ENCODE results near the gene DYNLRB1.

Gene DYNLRB1

DNA sequence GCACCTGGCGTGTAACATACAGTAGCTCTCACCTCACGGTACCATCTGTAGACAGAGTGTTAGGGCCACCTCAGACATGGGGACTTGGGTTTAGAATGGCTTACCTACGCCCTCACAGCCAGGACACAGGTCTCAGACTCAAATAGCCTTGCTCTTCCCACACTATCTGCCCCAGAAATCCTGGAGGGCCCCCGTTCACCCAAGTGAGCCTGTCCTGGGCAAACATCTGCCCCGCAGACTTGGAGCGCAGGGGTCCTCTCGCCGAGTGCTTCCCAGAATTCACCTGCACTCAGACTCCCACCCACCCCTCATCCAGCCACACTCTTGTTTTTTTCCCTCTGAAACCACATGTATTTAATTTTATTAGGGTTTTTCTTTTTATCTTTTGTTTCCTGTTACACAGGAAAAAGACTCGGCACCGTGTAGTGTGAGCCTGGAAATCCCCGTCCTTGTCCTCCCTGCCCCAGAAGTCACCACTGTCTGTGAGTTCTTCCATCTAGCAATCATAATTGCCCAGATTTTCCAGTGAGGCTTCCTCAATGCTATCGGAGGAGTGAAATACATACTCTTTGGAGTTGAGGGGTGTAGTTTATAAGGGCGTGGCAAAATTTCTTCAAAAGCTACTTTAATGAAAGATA lies 25.2 kb downstream of the DYNLRB1 start:
- TF ChIP-seq, protein P1, sequence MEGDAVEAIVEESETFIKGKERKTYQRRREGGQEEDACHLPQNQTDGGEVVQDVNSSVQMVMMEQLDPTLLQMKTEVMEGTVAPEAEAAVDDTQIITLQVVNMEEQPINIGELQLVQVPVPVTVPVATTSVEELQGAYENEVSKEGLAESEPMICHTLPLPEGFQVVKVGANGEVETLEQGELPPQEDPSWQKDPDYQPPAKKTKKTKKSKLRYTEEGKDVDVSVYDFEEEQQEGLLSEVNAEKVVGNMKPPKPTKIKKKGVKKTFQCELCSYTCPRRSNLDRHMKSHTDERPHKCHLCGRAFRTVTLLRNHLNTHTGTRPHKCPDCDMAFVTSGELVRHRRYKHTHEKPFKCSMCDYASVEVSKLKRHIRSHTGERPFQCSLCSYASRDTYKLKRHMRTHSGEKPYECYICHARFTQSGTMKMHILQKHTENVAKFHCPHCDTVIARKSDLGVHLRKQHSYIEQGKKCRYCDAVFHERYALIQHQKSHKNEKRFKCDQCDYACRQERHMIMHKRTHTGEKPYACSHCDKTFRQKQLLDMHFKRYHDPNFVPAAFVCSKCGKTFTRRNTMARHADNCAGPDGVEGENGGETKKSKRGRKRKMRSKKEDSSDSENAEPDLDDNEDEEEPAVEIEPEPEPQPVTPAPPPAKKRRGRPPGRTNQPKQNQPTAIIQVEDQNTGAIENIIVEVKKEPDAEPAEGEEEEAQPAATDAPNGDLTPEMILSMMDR (IDR thresholded peaks at IDR 0.05): no peak

DNA sequence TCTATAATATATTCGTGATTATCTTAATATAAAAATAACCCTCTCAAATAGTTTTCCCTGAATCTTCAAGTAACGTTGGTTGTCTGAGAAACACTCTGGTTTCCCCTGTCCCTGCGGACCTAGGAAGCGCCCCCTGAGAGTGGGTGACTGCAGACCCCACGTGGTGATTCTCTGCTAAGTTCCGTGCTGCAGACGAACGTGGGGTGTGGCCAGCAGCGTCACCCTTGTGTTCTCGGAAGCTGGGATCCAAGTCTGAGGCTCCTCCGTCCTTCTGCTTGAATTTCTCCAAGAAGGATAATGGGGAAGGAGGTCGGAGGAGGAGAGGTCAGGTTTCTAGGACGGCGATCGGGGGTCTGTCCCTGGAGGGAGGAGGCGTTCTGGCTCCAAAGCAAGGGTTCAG lies 25.7 kb downstream of the DYNLRB1 start:
- TF ChIP-seq, protein P1 (IDR thresholded peaks at IDR 0.05): no peak

DNA sequence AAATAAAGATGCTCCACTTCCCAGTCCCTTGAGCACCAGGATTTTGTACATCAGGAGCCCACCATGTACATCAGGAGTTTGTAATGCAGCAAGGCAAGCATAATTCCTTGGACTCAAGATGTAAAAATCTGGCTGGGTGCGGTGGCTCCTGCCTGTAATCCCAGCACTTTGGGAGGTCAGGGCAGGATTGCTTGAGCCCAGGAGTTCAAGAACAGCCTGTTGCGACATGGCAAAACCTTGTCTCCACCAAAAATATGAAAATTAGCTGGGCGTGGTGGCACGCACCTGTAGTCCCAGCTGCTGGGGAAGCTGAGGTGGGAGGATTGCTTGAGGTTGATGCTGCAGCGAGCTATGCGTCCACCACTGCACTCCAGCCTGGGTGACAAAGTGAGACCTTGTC lies 26.2 kb downstream of the DYNLRB1 start:
- TF ChIP-seq, protein P1 (IDR thresholded peaks at IDR 0.05): no peak

DNA sequence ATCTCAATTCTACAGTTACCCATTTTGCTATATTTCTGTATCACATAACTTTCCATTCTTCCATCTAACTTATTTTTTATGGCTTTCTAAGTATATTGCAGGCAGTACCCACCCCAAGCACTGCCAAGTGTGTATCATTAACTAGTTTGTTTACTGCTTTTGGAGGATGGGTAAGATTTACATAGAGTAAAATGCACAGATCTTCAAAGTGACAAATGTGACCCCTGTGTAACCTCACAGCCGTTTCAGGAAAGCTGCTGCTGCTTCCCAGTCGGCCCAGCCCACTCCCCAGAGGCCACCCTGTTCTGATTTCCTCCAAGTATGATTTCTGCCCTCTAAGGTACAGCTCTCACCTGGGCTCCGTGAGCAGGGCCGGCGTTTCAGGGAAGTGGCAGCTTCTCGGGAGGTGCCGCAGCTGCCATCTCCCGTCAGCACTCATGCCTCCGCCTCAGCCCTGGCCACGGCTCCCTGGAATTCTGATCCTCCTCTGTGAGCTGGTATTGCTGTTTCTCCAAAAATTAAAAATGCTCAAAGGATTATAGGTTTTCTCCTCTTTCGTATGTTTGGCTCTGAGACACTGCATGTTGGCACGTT lies 27.3 kb downstream of the DYNLRB1 start:
- TF ChIP-seq, protein P1 (IDR thresholded peaks at IDR 0.05): no peak

DNA sequence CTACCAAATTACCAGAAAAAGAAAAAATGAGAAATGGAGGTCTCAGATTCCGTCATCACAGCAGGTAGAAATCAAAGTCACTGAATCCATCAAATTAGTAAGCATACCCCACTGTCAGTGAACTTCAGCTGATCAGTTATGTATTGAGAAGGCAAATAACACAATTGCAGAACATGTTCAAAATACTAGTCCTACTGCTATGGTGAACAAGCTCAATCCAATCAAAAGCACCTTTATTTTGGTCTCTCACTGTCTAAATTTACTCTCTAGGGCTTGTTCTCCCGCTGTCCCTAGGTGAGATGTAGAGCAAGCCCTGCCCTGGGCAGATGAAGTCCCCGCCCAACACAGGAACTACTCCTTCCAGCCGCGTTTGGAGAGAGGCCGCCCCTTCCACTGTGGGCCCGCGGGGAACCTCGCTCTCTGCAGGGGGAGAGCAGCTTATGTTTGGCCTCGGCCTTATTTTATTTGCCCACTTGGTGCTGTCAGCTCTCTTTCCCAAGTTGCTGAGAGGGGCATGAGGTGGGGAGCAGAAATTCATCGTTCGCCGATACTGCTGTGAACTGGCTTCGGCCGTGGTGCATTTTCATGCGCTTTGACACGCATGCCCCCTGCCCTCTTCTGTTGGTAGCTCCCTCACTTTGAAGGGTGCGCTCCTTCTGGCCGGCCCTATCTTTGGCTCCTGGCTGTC lies 28.0 kb downstream of the DYNLRB1 start:
- TF ChIP-seq, protein P1 (IDR thresholded peaks at IDR 0.05): no peak

DNA sequence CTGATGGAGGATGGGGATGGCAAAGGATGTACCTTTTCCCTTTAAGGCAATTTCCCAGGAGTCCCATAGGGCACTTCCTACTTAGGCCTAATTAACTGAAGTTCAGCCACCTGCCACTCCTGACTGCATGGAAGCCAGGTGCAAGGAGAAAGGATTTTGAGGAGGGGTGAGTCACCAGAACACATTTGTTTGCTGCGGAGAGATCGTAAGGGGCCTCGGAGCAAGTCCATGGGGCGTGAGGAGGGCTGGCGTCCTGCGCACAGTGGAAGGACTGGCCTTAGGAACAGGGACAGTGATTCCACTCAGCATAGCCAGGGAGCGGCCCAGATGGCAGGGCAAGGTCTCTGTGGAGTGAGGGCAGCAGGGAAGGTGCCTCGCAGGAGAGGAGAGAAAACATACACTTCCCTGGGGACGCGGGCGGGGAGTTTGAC lies 30.5 kb downstream of the DYNLRB1 start:
- TF ChIP-seq, protein P1 (IDR thresholded peaks at IDR 0.05): no peak

DNA sequence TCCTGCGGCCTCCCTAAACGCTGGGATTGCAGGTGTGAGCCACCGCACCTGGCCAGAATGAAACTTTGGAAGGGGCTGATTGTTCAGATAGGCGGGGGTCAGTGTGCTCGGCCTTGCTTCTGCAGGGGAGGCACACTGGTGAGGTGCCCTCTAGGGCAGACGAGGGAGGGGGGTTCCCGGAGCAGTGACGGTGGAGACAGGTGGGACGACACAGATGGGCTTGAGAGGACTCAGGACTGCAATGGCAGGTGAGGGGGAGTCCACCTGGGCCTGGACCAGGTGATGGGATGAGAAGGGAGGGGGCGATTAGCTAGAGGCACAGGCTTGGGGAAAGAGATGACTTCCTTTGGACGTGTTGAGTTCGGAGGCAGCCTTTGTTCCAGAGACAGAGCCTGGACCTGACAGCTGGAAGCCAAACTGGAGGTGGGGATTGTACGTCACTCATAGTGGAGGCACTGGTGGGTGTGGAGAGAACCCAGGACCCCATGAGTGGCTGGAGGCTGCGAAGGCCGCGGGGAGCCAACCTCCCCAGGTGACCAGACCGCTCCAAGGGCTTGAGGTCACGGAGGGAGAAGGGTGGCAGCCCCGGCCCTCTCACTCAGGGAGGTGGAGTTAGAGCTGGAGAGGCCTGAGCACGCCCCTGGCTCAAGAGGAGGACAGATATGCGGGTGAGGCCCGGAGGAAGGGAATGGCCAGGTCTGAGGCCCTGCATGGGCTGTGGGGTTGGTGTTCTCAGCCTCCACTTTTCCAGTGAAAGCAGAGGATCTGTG lies 31.8 kb downstream of the DYNLRB1 start:
- TF ChIP-seq, protein P1 (IDR thresholded peaks at IDR 0.05): no peak
